GM21423 (cell line): ENCODE results near the gene QRICH2.
A peak's percentile ranks its signal among the peaks of the same experiment; 100 is the strongest.
"Not testable (repeated sequence)": the region's sequence is repeated elsewhere in the genome, so short reads cannot be mapped to it uniquely, and the experiment has no call there.

ENCODE experiments used
- ATAC-seq: cut with Tn5 transposase; IDR thresholded peaks from one replicate; pipeline ENCODE4 v1.9.1; 2021; ENCODE audit warnings: mild to moderate bottlenecking, moderate library complexity; ENCODE audit not compliant: unreplicated experiment

The QRICH2 gene

DNA sequence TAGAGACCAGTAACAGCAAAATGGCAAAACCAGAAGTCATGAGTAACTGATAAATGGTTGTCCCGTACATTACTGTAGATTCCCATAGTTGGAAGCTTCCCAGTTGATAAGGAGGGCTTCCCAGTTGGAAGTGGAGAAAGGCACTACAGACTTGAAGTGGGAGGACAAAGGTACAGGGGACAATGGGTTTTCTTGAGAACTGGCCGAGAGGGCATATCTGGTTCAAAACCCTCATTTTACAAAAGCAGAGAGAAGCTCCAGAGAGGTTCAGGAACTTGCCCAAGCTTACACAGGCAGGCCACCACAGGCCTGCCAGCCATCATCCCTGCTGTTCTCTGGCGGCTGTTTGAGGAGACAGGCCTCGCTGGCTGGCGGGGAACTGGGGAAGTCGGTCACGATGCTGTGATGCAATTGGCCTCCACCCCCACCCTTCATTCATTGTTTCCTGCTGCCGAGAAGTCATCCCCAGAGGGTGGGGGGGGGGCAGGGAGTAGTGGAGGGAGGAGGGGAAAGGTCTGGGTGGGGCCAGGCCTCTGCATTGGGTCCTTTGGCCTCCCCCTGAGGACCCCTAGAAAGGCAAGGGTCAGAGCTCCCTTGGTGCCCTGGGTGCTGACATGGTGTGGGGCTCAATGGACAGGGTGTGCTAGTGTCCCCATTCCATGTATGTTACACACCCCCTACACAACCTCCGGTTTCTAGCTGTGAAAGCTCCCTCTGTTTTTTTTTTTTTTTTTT, 39.9 kb downstream of the QRICH2 start:
- no peak for ATAC-seq

DNA sequence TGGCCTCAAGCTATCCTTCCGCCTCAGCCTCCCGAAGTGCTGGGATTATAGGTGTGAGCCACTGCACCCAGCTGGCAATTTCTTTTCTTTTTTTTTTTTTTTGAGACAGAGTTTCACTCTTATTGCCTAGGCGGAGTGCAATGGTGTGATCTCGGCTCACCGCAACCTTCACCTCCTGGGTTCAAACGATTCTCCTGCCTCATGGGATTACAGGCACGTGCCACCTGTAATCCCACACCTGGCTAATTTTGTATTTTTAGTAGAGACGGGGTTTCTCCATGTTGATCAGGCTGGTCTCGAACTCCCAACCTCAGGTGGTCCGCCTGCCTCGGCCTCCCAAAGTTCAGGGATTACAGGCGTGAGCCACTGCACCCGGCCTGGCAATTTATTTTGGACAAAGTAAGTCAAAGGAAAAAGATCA, 40.5 kb downstream of the QRICH2 start:
- ATAC-seq = not testable (repeated sequence)

DNA sequence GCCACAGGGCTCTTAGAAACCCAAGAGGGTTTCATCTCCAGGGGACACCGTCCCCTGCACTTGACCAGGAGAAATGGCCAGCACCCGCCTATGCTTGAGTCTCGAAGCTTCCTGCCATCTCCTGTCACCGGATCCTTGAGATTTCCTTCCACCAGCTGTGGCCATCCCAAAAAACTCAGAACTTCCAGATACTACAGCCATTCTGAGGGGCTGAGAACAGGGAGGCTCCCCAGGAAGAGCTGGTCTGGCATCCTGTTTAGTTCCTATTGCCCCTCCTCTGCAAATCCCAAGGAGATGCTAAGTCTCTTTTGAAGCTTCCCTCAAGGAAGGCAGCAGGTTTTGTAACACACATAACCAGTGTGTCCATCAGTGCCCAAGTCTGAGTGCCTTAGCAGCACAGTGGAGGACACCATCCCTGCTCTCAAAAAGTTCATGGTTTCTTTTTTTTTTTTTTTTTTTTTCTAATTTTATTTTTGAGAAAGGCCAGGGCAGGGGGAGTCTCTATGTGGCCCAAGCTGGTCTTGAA, 41.0 kb downstream of the QRICH2 start:
- ATAC-seq = no peak

DNA sequence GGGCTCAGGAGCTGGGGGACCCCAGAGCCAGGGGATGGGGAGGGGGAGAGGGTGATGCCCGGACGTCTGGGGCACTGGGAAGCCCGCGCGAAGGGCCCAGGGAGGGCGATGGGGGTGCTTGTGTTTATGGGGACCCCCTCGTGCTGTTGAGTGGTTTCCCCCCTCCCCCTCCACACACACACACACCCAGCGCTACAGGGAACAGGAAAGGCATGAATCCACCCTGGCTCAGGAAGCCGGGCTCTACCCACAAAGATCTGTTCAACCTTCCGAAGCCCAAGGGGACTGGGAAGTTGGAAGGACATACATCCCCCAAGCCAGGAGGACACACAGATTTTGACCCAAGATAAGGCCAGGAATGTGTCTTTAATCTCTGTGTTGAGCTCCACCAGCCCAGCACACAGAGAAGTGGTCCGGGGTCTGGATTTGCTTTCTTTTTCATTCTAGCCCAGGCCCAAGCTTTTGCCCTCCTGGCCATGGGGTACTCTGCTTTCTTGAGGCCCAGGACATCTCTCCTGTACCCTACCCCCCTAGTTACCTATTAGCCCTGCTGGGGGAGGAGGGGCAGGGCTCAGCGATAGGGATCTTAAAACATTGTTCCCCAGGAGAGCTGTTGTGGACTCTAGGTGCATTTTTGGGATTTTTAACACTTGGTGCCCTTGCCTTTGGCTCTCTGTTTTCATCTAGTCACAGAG, 41.7 kb downstream of the QRICH2 start:
- ATAC-seq = no peak

DNA sequence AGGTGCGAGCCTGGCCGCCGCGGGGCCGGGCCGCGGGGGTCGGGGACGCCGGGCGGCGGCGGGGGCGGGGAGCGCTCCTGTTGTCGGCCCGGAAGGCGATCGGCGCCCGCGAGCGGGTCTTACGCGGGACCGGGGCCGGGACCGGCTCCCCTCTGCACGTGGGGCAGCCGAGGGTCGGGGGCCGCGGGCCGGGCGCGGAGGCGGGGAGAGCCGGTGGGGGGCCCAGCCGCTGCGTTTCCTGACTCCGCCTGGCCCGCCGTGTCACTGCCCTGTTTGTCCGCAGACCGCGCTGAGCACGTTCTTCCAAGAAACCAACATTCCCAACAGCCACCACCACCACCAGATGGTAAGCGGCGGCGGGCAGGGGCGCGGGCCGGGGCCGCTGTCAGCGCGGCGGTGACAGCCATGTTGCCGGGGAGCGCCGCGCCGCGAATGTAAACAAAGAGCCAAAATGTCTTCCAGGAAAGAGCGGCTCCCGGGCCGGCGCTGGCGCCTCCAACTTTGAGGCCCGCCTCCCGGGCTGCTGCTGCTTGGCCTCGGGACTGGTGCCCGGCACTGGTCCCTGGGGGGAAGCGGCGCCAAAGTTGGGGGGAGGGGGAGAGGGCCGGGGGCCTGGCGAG, 42.3 kb downstream of the QRICH2 start:
- no peak for ATAC-seq

DNA sequence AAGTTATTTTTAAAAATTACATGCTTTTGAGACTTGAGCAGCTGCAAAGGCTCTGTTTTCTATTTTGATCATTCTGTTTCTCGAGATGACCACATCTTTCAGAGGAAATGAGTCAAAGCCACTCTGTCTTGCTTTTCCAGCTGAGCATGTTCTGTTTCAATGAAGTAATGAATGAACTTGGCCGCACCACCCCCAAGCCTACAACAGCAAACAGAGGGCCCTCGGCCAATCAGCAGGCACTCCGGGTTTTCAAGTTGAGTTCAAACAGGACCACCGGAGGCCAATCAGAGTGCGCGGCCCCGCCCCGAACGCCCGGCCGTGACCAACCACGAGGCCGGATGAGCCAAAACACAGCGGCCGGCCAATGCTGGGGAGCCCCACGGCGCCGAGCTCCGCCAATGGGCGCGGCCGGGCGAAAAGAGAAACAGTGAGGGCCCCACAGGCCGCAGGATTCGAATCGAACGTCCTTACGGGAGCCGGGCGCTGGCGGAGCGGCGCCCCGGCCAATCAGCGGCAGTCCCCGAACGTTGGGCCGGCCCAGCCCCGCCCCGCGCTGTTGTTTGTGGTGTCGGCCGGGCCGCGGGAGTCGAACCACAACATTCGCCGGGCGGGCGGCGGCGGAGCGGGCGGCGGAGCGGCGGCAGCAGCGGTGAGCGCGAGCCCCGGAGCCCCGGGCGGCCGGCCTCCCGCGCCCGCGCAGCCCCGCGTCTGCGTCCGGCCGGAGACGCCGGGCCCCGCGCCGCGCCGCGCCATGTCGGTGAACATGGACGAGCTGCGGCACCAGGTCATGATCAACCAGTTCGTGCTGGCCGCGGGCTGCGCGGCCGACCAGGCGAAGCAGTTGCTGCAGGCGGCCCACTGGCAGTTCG, 43.1 kb downstream of the QRICH2 start, which contains the start of gene UBALD2:
Gene UBALD2 (plus strand): TSS at position 594 of the 869 bp plus-strand sequence. CDS start 158 bp downstream, at position 752.
- ATAC-seq = peak; percentile 66

DNA sequence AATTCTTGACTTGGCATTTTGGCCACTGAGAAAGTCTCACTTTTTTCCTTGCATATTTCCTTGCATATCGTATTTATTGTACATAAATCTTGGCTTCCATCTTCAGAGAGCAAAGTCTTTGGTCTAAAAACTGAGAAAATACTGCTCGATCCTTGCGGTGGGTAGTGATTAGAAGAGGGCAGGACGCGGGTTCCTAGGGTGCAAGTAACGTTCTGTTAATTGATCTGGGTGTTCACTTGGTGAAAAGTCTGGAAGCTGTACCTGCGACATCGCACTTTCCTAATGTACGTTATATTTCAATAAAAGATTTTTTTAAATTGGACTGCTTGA, 43.7 kb downstream of the QRICH2 start:
- no peak for ATAC-seq

DNA sequence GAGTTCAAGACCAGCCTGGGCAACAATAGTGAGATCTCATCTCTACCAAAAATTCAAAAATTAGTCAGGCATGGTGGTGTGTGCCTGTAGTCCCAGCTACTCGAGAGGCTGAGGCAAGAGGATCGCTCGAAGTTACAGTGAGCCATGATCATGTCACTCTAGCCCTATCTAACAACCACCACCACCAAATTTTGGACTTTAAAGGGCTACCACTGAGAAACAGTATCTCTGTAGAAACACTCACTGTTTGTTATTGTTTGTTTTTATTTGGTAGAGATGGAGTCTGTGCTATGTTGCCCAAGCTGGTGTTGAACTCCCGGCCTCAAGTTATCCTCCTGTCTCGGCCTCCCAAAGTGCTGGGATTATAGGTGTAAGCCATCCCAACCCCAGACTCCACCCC, 44.2 kb downstream of the QRICH2 start:
- ATAC-seq = no peak

DNA sequence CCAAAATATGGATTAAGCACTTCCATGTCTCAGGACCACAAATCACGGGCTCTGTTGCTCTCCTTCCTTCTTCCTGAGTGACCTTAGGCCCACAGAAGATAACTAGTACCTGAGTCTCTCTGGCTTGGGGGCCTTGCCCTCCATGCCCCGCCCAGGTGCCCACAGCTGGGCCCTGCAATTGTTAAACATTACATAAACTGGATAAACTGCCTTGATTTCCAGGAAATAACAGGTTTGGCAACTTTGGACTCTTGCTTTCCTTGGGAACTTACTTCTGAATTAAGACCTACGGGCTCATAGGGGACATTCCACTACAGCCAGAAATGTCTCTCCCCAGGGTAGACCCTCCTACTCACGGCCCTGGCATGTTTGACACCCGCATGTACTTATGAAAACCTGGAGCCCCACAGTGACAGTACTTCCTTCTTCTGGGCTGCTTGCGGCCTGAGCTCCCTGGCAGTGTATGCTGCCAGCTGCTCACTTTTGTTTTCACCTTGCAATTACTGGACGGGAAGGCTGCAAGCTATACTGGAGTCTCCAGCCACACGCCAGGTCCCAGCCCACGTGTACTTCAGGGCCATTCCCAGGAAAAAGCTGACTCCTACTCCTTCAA, 45.2 kb downstream of the QRICH2 start:
- ATAC-seq = no peak

DNA sequence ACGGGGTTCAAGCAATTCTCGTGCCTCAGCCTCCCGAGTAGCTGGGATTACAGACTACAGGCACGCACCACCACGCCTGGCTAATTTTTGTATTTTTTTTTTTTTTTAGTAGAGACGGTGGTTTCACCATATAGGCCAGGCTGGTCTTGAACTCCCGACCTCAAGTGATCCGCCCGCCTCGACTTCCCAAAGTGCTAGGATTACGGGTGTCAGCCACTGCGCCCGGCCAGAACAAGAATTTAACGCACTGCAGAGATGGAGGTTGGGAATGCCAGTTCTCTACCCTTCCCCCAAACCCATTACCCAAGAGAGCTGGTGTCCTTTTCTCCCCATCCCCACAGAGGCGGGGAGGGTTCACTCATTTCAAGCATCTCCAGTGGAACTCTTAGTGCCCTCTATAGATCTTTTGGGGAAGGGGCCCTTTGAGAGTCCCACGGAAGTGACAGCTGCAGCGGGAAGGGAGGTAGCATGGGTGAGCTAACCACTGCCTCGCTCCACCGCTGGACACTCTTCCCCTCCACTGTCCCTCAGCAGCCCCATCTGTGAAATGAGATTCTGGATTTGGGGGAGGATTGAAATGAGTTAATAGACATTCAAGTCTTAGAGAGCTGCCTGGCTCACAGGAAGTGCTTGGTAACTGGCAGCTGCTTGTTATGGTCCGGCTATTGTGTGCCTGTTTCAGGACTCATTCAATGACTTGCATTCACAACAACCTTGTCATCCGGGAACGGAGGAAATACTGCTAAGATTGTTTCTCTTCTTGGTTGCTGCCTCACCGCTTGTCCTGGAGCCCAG, 46.5 kb downstream of the QRICH2 start:
- no peak for ATAC-seq

DNA sequence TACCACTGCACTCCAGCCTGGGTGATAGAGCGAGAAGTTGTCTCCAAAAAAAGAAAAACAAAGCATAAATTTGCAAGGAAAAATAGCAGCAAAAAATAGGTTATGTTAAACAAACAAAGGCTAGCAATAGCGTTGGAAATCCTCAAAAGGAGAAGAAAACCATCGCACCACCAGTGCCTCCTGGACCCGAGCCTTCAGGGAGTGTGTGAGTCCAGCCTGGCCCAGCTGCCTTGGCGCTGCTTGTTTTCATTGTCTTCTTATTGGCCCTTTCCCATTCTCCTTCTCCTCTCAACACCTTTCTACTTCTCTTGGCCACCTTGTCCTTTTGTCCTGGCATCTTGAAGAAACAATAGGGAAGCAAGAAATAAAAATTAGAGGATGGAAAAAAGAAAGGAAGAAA, 47.4 kb downstream of the QRICH2 start:
- no peak for ATAC-seq

DNA sequence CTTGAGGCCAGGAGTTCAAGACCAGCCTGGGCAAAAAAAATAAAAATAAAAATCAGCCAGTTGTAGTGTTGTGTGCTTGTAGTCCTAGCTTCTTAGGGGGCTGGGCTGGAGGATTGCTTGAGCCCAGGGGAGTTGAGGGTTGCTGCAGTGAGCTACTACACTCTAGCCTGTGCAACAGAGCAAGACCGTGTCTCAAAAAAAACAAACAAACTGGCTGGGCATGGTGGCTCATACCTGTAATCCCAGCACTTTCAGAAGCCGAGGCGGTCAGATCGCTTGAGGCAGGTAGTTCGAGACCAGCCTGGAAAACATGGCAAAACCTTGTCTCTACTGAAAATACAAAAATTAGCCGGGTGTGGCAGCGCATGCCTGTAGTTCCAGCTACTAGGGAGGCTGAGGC, 47.9 kb downstream of the QRICH2 start:
- ATAC-seq = no peak

DNA sequence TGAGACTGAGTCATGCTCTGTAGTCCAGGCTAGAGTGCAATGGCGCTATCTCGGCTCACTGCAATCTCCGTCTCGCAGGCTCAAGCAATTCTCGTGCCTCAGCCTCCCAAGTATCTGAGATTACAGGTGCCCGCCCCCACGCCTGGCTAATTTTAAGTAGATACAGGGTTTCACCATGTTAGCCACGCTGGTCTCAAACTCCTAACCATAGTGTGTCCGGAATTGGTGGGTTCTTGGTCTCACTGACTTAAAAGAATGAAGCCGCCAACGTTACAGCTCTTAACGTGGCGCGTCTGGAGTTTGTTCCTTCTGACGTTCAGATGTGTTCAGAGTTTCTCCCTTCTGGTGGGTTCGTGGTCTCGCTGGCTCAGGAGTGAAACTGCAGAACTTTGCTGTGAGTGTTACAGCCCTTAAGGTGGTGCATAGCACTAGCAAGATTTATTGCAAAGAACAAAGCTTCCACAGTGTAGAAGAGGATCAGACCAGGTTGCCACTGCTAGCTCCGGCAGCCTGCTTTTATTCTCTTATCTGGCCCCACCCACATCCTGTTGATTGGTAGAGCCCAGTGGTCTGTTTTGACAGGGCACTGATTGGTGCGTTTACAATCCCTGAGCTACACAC, 51.5 kb downstream of the QRICH2 start:
- not testable (repeated sequence) for ATAC-seq

DNA sequence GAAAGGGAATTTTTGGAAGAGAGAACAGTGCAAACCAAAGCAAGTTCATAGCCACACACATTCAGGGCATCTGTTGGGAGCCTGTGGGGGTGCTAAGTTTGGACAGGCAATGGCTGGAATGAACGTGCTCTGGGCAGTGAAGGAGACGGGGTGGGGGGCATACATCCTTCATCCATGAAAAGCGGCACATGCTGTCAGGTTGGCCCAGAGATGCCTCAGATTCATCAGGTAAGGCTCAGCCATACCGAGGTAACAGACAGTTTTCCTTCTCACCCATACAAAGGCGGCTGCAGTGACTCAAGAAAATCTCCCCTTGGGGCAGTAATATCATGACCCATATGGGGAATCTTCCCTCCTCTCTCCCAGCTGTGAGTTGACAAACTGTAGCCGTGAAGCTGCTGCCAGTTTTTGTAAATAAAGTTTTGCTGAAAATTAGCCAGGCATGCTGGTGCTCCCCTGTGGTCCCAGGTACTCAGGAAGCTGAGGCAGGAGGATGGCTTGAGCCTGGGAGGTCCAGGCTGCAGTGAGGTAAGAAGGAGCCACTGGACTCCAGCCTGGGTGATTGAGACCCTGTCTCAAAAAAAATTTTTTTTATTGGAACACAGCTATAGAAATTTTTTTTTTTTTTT, 52.2 kb downstream of the QRICH2 start:
- ATAC-seq = no peak

DNA sequence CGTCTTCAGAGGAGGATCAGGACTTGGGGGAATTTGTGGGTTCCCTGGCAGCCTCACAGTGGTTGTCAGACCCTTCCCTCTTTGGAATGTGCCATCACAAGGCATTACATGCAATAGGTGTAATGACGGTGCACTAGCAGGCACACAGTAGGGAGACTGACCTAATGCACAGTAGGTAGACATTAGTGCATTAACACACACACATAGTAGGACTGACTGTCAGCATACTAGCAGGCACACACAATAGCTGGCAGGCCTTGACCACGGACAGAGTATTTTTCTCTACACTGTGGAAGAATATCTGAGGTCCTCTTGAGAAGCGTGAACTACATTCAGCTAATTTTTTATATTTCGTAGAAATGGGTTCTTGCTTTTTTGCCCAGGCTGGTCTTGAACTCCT, 53.8 kb downstream of the QRICH2 start:
- no peak for ATAC-seq

DNA sequence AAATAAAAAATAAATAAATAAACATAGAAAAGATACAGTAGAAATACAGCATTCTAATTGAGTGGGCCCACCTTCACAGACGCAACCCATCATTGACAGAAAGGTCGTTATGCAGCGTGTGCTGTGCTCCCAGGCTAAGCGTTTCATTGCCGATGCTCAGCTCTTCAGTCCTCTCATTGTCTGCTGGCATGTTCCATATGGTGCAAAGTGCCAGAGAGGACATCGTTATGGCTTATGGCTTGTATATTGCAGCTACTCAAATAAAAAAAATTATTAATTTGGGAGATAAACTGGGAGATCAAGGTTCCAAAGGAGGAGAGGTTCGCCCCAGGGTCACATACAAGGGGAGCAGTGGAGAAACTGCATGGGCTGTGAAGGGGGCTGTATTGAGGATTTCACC, 54.2 kb downstream of the QRICH2 start:
- no peak for ATAC-seq

DNA sequence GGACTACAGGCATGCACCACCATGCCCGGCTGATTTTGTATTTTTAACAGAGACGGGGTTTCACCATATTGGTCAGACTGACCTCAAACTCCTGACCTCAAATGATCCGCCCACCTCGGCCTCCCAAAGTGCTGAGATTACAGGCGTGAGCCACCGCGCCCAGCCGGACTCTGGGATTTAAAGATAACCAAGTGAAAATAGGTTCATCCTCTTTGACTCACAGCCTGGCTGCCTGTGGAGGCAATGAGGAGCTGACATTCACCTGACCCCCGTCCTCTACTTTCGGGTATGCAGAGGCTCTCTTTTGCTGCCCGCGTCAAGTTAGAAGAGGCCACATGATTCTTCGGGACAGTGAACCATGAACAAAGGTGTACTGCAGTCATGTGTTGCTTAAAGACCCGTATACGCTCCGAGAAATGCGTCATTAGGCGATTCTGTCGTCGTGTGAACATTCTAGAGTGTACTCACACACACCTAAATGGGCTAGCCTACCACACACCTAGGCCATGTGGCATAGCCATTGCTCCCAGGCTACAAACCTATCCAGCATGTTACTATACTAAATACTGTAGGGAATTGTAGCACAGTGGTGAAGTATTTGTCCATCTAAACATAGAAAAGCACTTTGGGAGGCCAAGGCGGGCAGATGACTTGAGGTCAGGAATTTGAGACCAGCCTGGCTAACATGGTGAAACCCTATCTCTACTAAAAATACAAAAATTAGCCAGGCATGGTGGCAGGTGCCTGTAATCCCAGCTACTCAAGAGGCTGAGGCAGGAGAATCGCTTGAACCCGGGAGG, 54.9 kb downstream of the QRICH2 start:
- ATAC-seq = not testable (repeated sequence)
